Transverse colon (tissue), 4 donors: ENCODE measurements around the gene TCF19. TPM values are rescaled to one million over a fixed set of nuclear protein-coding genes. Genes with fewer than 3 reads are reported as not detected.
A peak's percentile ranks its signal among the peaks of the same experiment; 100 is the strongest.

Experiments
- DNase-seq: peaks from one replicate; pipeline ENCODE4 v3.0.0-alpha.2; 2019
- H3K27ac ChIP-seq, 4 donors: fragments of 200-600 bp; sonication (generic); 2 replicates each; pipeline ENCODE4 v1.5.1; 2016 to 2018; ENCODE audit warnings: inconsistent platforms in 4 of 4
- H3K27me3 ChIP-seq: fragments of 200-600 bp; sonication (generic); 2 replicates; pipeline ENCODE4 v1.5.1; 2017; ENCODE audit warnings: inconsistent platforms
- H3K36me3 ChIP-seq, 4 donors: fragments of 200-600 bp; sonication (generic); 2 replicates each; pipeline ENCODE4 v1.5.1; 2017 to 2019; ENCODE audit warnings: inconsistent platforms in 4 of 4
- H3K4me1 ChIP-seq, 4 donors: fragments of 200-600 bp; sonication (generic); 2 replicates each; pipeline ENCODE4 v1.5.1; 2017 to 2020; ENCODE audit warnings: inconsistent platforms in 4 of 4
- H3K4me3 ChIP-seq, 4 donors: fragments of 200-600 bp; sonication (generic); 1 replicate in 1 of 4; 2 replicates in 3 of 4; pipeline versions ENCODE4 v1.5.1 to v1.6.1; 2017 to 2019; ENCODE audit warnings: inconsistent platforms in 4 of 4
- H3K9me3 ChIP-seq, 2 donors: fragments of 200-600 bp; sonication (generic); 2 replicates each; pipeline ENCODE4 v1.5.1; 2017 to 2019; ENCODE audit warnings: inconsistent platforms in 2 of 2
- CTCF ChIP-seq, 5 experiments: fragments of 200-600 bp in 3 of 5; fragments of 450-650 bp in 2 of 5; sonication (generic) in 3 of 5; IDR thresholded peaks; 1 replicate in 2 of 5; 2 replicates in 3 of 5; pipeline ENCODE4 v1.5.1; 2016 to 2017; ENCODE audit warnings: antibody characterized with exemption in 5 of 5, inconsistent platforms in 3 of 5, mild to moderate bottlenecking in 2 of 5, moderate library complexity in 1 of 5
- EP300 ChIP-seq: sonication (generic); formaldehyde crosslinking; IDR thresholded peaks from one replicate; pipeline ENCODE4 v1.6.1; 2017; ENCODE audit warnings: antibody characterized with exemption, low read depth
- POLR2A ChIP-seq: fragments of 450-650 bp; IDR thresholded peaks from one replicate; pipeline ENCODE4 v1.6.1; 2016; ENCODE audit warnings: antibody characterized with exemption, mild to moderate bottlenecking, moderate library complexity
- POLR2AphosphoS5 ChIP-seq, 3 donors: sonication (generic); formaldehyde crosslinking; IDR thresholded peaks; one replicate each; pipeline ENCODE4 v1.6.1; 2016; ENCODE audit warnings: antibody characterized with exemption in 3 of 3
- WGBS, 2 donors: methylation state at CpG; one replicate each; pipeline ENCODE4 v1.1.5; 2018; ENCODE audit warnings: low coverage in 1 of 2; 5-methylcytosine and 5-hydroxymethylcytosine counted together
- in situ Hi-C, 4 donors: fragments of 200-750 bp; cut with MboI; loops; one replicate each; pipeline versions ENCODE4 v1.15.0 to v1.15.1; 2017; ENCODE audit warnings: low sequenced_read_pairs in 3 of 4, low pct_ligation_motif_present in 1 of 4, low pct_unique_long_range_greater_than_20kb in 1 of 4
- intact Hi-C: fragments of 100-400 bp; cut with DNase I; formaldehyde crosslinking; loops from one replicate; pipeline ENCODE4 v1.15.1; 2023; ENCODE audit warnings: low total_unique reads
- total RNA-seq, 4 donors: library from RNA; depleted of rRNA; stranded (reverse); fragments of >200 nt; gene quantifications; one replicate each; pipeline ENCODE4 v1.1.0, GENCODE V29; 2016

The TCF19 gene
- total RNA-seq, 4 donors from 2014 or later: 1.6 to 5.2 (median 3.1) TPM

GRCh38 chr6:31122791-31123706, 35.3 kb upstream of the TCF19 start:
- peaks cover 0 to 12% (median 4%) of the 10 kb centered on the region in 4 donors for H3K4me1 ChIP-seq
- no peaks in the 10 kb centered on the region for H3K27me3 ChIP-seq
- in situ Hi-C loops (no loop called here), intact Hi-C loops (no loop called here)
- TF ChIP-seq EP300 (no peak), POLR2AphosphoS5 (IDR thresholded peaks at IDR 0.05) (no peak), POLR2A (no peak), CTCF (IDR thresholded peaks at IDR 0.05) (no peak)
- H3K4me3 ChIP-seq: no peak overlapping the region
- H3K27ac ChIP-seq: peak overlapping the region in 2 of 4 donors; percentile 53 to 56
- WGBS, 2 donors: 17 to 38% methylated on average over 1 to 16 of the region's 16 CpGs
- H3K36me3 ChIP-seq: no peaks in the 10 kb centered on the region
- no peaks in the 10 kb centered on the region for H3K9me3 ChIP-seq
- DNase-seq: no peak

GRCh38 chr6:31125162-31125561, 33.2 kb upstream of the TCF19 start:
- H3K4me1 ChIP-seq: peaks cover 0 to 12% (median 4%) of the 10 kb centered on the region in 4 donors
- 60% methylated on average over 8 of the region's 8 CpGs; no CpG with 5 or more reads in 1 of the 2 donors for WGBS, 2 donors
- H3K27ac ChIP-seq: no peak overlapping the region
- H3K36me3 ChIP-seq: no peaks in the 10 kb centered on the region
- intact Hi-C loops (no loop called here), in situ Hi-C loops (no loop called here)
- TF ChIP-seq CTCF (IDR thresholded peaks at IDR 0.05) (no peak), POLR2A (no peak), EP300 (no peak), POLR2AphosphoS5 (IDR thresholded peaks at IDR 0.05) (no peak)
- no peak overlapping the region for H3K4me3 ChIP-seq
- no peaks in the 10 kb centered on the region for H3K27me3 ChIP-seq
- H3K9me3 ChIP-seq: no peaks in the 10 kb centered on the region
- no peak for DNase-seq

GRCh38 chr6:31125586-31126363, 32.6 kb upstream of the TCF19 start:
- no peak for TF ChIP-seq POLR2AphosphoS5 (IDR thresholded peaks at IDR 0.05)
- TF ChIP-seq CTCF (IDR thresholded peaks at IDR 0.05): no peak
- TF ChIP-seq POLR2A: no peak
- TF ChIP-seq EP300: no peak
- H3K36me3 ChIP-seq: no peaks in the 10 kb centered on the region
- H3K4me3 ChIP-seq: no peak overlapping the region
- H3K27ac ChIP-seq: no peak overlapping the region
- intact Hi-C loops: no loop called here
- 69 to 75% methylated on average over 5 to 12 of the region's 12 CpGs for WGBS, 2 donors
- DNase-seq: no peak
- peaks cover 0 to 12% (median 4%) of the 10 kb centered on the region in 4 donors for H3K4me1 ChIP-seq
- H3K9me3 ChIP-seq: no peaks in the 10 kb centered on the region
- in situ Hi-C loops: no loop called here
- no peaks in the 10 kb centered on the region for H3K27me3 ChIP-seq
